Measurements from ENCODE around the gene TUBA4B.
A peak's percentile ranks its signal among the peaks of the same experiment; 100 is the strongest.

Gene TUBA4B

GRCh38 chr2:219218732-219219701 lies 34.0 kb upstream of the TUBA4B start, which contains the start of gene ABCB6:
Gene ABCB6 (minus strand): TSS chr2:219218958. CDS start chr2:219218673, 285 bp downstream.
- peak; percentile 84 for DNase-seq (ENCODE audit: low read depth)

DNA sequence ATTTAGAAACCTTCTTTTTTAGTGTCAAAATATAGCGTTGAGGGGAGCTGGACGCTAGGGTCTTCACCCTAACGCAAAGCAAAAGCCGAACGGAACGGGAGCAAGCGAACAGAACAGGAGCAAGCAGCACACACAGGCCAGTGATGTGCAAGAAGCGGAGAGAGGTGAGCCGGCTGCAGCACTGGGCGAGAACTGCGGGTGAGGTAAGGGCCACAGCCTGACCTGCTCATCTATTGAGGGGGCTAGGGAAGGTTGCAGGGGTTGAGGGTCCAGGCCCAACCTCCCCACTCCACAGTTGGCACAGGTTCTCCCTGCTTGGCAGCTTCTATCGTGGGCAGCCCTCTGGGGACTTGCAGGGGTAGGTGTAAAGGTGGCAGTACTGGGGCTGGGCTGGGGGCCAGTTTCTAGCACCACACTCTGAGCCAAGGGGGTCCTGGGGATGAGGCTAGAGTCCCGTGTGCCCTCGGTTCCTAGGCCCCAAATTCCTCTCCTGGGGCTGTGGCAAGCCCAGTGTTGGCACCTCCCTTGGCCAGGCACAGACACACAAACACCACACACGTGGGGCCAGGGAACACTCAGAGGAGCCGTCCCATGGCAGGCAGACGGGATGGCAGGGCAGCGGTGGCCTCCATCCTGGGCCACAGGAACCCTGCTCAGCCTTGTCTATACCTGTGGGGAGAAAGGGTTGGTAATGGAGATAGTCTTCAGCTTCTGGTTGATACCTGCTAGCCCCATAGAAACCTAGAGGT lies 33.1 kb upstream of the TUBA4B start:
- no peak for DNase-seq (ENCODE audit: low read depth)

- DNase-seq (ENCODE audit: low read depth) = no peak
Measured at GRCh38 chr2:219220652-219221402, 32.2 kb upstream of the TUBA4B start.

DNA sequence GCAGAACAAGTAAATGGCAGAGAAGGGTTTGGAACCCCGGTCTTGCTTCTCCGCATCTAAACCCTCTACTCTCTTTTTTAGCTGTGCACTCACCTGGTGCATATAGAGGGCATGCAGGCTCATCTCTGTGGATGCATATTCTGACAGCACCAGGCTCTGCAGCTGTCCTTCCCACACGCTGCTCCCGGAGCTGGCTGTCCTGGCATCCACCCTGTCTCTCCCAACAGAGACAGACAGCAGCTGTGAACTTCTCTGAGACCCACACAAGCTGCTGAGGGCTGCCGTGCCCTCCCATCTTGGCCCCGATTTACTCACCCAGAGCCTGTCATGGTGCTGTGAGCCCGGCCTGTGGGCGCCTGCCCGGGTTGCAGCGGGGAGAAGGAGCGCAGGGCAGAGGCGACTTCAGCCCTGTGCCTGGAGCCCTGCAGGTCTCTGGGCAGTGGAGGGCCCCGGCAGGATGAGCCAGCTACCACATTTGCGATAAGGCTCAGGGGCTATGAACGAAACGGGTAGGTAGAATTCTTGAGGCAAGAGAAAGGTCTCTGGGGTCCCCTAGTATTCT lies 31.0 kb upstream of the TUBA4B start:
- DNase-seq (ENCODE audit: low read depth) = no peak

GRCh38 chr2:219223831-219224610 lies 29.0 kb upstream of the TUBA4B start:
- no peak for DNase-seq (ENCODE audit: low read depth)

DNA sequence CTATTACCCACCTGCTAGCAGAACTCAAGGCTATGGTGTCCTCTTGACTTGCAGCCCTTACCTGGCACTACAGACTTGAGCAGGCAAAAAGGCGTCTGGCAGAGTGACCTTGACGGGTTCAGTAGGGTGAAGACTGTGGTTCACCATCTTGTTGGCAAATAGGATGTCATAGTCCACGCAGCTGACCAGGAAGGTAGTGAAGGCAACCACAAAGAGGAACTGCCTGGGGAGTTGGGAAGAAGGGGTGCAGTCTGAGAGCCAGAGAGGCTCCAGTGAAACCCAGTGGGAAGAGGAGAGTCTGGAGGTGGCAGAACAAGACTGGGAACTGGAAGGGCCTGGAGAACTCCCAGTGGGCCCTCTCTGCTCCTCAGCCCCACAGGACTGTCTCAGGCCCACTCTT lies 27.7 kb upstream of the TUBA4B start:
- no peak for DNase-seq (ENCODE audit: low read depth)

DNA sequence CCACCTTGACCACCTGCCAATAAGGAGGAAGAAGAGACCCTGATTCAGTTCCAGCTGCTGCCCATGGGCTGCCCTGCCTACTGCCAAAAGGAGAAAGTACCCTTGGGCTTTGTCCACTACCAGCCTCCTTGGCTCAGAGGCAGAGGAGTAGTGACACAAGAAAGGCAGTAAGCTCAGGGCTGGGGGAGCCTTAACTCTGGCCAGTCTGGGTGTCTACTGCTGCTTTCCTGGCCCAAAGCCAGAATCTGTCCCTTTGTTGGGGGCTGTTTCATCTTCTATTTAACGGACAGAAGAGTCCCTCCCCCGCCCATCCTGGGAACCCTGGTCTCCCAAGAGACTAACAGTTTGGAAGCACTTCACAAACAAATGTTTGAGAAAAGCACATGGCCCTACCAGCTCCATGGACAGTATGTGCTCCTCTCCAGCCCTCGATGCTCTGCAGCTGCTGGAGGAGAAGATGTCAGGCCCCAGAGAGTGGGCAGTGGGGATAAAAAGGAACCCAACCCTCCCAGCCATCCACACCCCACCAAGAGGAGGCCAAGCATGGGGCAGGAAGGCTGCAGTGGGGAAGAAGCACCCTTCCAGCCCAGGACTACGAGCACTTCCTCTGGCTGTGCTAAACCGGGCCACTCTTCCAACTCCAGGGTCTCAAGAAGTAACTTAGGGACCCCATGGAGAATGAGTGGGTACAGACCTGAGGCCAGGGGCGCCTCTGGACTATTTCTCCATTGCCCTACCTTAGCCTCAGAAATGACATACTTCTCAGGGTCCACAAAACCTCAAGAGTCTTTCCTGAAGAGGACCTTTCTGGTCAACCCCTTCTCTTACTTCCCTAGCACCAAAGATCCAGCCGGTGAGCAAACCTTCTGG lies 24.8 kb upstream of the TUBA4B start:
- no peak for DNase-seq (ENCODE audit: low read depth)

- no peak for DNase-seq (ENCODE audit: low read depth)
Measured at GRCh38 chr2:219228911-219229304, 24.1 kb upstream of the TUBA4B start.

- DNase-seq (ENCODE audit: low read depth) = peak; percentile 98
Measured at GRCh38 chr2:219229305-219230058, 23.6 kb upstream of the TUBA4B start, which contains the start of the genes ANKZF1 and ATG9A. Gene ANKZF1 (plus strand): TSS chr2:219229806. CDS start chr2:219230258, 452 bp downstream. Gene ATG9A (minus strand): TSS chr2:219229636. CDS start chr2:219228024, 1,612 bp downstream.

- DNase-seq (ENCODE audit: low read depth) = peak; percentile 24
Measured at GRCh38 chr2:219230059-219230540, 22.9 kb upstream of the TUBA4B start.

DNA sequence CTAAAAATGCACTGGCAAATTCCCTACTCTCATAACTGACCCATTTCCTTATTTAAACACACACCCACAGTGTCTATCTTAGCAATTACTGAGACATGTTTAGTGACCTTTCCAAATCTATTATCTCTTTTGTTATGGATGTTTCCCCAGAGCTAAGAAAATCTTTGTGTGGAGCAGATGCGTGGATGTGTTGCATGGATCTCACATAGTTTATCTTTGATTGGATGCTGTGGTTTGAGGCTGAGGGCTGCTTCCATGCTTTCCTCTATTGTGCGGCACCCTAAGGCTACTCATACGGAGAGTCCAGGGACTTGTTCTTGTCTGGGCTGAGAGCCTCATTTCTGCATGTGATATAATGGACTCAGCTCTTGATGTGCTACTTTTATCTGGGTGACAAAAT lies 18.7 kb upstream of the TUBA4B start:
- no peak for DNase-seq (ENCODE audit: low read depth)

DNA sequence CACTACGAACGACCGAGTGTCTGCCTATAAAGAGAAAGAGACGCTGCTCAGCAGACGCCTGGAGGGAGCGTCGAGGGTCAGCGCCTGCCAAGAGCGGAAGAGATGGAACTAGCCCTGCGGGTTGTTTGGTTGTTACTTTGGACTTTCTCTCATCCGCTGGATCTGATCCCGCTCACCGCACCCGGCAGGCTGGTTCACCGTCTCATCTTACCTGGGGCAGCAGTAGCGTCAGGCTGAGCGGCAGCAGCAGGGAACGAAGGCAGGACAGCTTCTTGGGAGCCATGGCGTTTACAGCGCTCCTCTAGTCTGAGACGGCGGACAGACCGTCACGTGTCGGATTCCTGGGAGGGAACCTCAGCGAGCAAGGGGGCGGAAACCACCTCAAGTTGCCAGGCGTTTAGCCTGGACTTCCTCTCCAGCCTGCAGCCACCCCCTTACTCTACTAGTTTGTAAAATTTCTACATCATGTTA lies 9.7 kb upstream of the TUBA4B start:
- no peak for DNase-seq (ENCODE audit: low read depth)

DNA sequence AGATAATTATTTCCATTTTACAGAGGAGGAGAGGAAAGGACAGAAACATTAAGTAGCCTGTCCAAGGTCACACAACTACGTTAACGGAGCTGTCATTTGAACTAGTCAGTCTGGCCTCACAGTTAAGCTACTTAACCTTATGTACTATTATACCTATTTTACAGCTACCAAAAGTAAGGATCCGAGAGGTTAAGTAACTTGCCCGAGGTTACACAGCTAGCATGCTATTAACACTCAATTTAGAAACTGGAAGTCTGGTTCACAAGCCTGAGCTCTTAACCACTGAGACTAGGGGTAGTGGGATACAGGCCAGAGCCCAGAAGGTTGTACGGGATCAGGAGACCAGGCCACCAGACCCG lies 8.3 kb upstream of the TUBA4B start:
- no peak for DNase-seq (ENCODE audit: low read depth)

DNA sequence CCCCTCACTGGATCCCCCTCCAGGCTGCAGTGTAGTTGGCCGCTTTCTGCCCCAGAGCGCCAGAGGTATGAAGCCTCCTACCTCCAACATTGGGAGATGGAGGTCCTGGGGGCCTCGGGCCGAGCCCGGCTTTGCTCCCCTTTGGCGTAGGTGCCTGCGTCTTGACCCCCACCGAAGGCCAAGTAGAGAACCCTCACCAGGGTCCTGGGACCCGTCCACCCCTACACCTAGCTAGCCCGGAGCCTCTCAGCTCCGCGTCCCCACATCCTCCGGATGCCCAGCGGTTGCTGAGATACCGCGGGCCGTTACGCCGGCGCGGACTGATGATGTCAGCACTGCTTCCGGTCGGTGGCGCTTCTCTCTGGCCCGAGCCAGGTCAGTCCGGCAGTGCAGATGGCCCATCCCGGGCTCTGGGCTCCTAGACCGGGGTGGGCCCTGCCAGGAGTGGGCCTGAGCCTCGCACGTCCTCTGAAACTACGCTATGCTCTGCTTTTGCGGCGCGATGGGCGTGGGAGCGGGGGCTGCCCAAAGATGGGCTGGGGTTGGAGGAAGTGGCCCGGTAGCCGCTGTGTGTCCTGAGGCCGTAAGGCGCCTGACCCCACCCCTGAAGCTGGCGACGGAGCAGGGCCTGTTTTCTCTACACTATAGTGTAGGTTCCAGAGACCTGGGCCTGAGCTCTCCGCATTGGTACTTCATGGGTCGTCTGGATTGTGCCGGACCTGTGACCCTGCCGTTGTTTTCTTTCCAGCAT lies 7.7 kb upstream of the TUBA4B start, which contains the start of the genes GLB1L and STK16:
GLB1L (minus strand) TSS at position 297 of the 751 bp plus-strand sequence. CDS start 1,871 bp downstream, outside the sequence.
STK16 (plus strand) TSS at position 332 of the 751 bp plus-strand sequence. CDS start 521 bp downstream, outside the sequence.
- DNase-seq (ENCODE audit: low read depth) = peak; percentile 83

GRCh38 chr2:219245899-219246230 lies 7.2 kb upstream of the TUBA4B start:
- DNase-seq (ENCODE audit: low read depth) = no peak

GRCh38 chr2:219246559-219246958 lies 6.5 kb upstream of the TUBA4B start:
- no peak for DNase-seq (ENCODE audit: low read depth)

DNA sequence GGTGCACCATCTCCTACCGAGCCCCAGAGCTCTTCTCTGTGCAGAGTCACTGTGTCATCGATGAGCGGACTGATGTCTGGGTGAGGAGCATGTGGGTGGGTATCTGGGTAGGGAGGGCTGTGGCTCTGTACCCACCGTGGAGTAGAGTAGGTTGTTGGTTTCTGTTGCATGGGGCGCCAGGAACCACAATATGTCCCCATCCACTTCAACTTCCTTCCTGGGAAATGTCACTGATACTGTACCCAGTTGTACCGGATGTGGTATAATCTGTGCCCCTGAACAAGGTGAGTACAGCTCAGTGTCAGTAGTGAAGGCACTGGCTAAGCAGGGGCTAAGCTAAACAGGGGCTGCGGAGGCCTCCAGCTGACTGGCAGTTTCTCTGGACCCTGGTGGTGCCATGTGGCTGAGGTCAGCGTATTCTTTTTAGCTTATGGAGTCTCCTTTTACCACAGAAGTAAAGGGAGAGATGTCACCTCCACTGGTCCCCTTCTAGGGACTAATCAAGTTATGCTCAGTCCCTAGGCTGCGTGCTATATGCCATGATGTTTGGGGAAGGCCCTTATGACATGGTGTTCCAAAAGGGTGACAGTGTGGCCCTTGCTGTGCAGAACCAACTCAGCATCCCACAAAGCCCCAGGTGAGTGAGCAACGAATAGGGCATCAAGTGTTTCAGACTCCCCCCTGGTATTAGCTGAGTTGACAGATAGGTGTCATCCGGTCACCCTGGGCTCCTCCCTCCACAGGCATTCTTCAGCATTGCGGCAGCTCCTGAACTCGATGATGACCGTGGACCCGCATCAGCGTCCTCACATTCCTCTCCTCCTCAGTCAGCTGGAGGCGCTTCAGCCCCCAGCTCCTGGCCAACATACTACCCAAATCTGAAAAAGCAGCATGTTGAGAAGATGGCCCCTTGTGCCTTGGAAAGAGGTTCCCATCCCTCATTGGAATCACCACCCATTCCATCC lies 5.1 kb upstream of the TUBA4B start:
- DNase-seq (ENCODE audit: low read depth) = peak; percentile 43

Data from activated T-helper 9 cell treated with anti-CD3 and anti-CD28 coated beads, Interleukin-2, amount 50 U/mL, for 16 hours (primary cell).